ENCODE measurements around the gene PCSK6.

Gene PCSK6

DNA sequence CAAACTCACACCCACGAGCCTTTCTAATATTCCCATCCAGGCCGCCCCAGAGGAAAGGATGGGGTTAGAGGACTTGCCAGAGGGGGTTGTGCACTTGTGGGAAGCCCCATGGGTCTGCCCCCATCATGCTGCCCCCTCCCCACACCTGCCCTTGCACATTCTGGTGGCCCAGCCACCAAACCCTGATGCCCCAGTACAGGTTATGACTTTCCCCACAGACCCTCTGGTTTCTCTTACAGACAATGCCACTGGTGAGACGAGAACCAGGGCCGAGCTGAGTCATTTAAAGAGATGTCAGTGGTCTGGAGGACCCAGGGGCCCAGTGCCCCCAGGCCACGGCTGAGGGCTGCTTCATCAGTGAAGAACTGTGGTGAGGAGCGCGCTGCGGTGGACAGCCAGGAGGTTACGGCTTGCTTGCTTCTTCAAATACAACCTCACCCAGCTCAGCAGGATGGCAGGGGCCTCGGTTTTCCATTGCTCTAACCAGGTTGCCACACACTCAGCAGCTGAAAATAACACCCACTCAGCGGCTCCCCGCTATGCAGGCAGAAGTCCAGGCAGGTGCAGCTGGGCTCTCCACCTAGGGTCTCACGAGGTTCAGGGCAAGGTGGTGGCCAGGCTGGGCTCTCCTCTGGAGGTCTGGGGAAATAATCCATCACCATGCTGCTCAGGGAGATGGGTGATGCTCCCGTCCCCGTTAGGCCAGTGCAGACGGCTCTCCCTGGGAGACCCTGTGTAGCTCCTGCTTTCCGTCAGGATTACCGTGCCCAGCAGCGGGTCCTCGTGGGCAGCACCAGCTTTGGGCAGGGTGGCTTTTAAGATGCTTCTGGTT lies 180.7 kb downstream of the PCSK6 start:
- no peak for TF ChIP-seq GATA2 (IDR thresholded peaks at IDR 0.05; ENCODE audit: low read depth, low read length)
- no peak for TF ChIP-seq GATA3 (IDR thresholded peaks at IDR 0.05; ENCODE audit: low read depth, low read length)

GRCh38 chr15:101307897-101308603 lies 181.5 kb downstream of the PCSK6 start:
- TF ChIP-seq GATA3 (IDR thresholded peaks at IDR 0.05; ENCODE audit: low read depth, low read length) (no peak), GATA2 (IDR thresholded peaks at IDR 0.05; ENCODE audit: low read depth, low read length) (no peak)

GRCh38 chr15:101307048-101307896 lies 182.2 kb downstream of the PCSK6 start:
- no peak for TF ChIP-seq GATA3 (IDR thresholded peaks at IDR 0.05; ENCODE audit: low read depth, low read length)
- no peak for TF ChIP-seq GATA2 (IDR thresholded peaks at IDR 0.05; ENCODE audit: low read depth, low read length)

DNA sequence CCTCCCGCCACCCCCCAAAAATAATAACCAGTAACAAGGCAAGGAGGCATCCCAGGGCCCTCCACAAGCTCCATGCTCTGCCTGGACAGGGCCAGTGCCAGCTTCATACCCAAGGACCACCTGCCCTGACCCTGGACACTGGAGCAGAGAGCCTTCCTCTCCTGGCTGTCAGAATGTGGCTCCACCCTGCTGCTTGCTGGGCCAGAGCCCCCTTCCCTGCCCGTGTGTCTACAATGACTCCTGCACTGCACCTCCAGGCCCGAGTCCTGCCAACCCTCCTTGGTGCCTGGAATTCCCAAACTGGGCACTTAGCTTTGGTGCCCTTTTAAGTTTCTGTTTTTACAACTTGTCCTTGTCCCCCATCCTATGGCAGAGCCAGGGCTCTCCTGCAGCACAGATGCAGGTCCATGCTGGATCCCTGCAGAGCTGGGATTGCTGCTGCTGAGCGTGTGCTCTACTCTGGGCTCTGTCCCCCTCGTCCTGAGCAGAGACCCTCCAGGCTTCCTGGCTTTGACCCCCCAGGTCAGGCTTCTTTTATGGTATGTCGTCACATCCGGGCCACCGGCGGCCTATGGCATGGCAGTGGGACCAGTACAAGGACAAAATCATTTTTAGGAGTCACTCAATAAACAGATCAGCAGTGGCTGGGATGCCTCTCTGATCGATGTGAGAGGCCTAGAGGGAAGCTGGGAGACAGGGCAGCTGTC lies 183.0 kb downstream of the PCSK6 start:
- no peak for TF ChIP-seq GATA2 (IDR thresholded peaks at IDR 0.05; ENCODE audit: low read depth, low read length)
- no peak for TF ChIP-seq GATA3 (IDR thresholded peaks at IDR 0.05; ENCODE audit: low read depth, low read length)

GRCh38 chr15:101305820-101306255 lies 183.7 kb downstream of the PCSK6 start:
- TF ChIP-seq GATA3 (IDR thresholded peaks at IDR 0.05; ENCODE audit: low read depth, low read length): no peak
- TF ChIP-seq GATA2 (IDR thresholded peaks at IDR 0.05; ENCODE audit: low read depth, low read length): no peak

- TF ChIP-seq GATA3 (IDR thresholded peaks at IDR 0.05; ENCODE audit: low read depth, low read length): no peak
- TF ChIP-seq GATA2 (IDR thresholded peaks at IDR 0.05; ENCODE audit: low read depth, low read length): no peak
Measured at GRCh38 chr15:101303408-101303807, 186.1 kb downstream of the PCSK6 start.

DNA sequence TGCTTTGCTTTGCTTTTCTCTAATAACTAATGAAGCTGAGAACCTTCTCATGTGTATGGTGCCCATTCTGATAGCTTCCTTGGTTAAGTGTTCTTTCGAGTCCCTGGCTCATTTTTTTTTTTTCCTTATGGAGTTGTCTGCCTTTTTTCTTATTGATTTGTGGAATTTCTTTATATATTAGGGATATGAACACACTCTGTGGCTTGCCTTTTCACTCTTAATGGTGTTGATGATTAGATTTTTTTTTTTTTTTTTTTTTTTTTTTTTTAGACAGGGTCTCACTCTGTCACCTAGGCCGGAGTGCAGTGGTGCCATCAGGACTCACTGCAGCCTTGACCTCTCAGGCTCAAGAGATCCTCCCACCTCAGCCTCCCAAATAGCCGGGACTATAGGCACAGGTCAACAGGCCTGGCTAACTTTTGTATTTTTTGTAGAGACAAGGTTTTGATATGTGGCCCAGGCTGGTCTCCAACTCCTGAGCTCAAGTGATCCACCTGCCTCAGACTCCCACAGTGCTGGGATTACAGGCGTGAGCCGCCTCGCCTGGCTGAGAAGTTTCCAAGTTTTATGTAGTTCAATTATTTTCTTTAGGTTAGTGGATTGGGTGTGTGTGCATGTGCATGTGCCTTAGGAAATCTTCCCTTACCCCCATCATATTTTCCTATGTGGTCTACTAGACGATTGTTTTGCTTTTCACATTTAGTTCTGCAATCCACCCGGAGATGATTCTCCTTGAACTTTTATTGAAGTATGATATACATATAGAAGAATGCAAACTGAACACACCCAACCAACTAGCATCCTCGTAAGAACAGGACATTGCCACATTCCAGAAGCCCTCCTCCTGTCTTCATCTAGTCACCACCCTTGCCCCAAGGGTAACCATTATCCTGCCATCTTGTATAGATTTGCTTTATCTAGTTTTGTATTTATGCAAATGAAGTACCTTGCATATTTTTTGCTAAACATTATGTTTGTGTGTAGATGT lies 192.8 kb downstream of the PCSK6 start:
- no peak for TF ChIP-seq GATA2 (IDR thresholded peaks at IDR 0.05; ENCODE audit: low read depth, low read length)
- TF ChIP-seq GATA3 (IDR thresholded peaks at IDR 0.05; ENCODE audit: low read depth, low read length): no peak

GRCh38 chr15:101295607-101296161 lies 193.8 kb downstream of the PCSK6 start:
- TF ChIP-seq GATA3 (IDR thresholded peaks at IDR 0.05; ENCODE audit: low read depth, low read length) (no peak), GATA2 (IDR thresholded peaks at IDR 0.05; ENCODE audit: low read depth, low read length) (no peak)

DNA sequence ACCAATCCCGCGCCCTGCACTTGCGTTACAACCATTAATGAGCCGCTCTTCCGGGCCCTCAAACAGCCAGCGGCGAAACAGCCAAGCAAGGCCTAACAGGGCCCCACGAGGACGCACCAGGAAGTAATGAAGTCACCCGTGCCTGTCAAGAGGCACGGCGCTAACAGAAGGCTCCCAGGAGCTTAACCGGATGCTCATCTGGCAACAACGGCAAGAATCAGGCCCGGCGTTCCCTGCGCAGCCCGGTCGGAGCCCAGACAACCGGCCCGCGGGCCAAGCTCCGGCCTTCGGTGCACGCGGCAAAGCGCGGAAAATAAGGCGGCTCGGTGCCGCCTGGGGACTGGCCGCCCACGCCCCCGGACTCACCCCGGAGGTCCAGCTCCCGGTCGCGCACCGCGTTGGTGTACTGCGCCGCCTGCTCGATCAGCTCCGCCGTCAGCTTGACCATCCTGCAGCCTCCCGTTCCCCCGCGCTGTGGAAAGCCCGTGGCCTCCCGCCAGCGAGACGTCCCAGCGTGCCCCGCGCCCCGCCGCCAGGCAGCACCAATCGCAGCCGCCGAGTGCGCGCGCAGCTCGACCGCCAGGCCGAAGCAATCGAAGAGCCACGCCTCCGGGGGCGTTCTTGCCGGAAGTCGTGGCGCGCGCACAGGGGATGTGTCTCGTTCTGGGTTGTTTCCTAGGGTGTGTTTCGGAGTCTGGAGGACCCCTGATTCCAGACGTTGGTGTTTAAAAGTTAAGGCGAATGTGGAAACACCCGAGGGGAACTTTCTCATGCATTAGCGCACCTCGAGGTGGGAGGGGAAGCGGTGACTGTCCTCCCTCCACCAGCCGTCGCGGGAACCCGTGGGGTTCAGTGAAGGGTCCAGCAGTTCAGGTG lies 194.5 kb downstream of the PCSK6 start, which contains the start of gene SNRPA1:
SNRPA1 (minus strand) TSS at position 518 of the 876 bp plus-strand sequence; CDS start at position 448, 70 bp downstream.
- TF ChIP-seq GATA2 (IDR thresholded peaks at IDR 0.05; ENCODE audit: low read depth, low read length): peak; percentile 12; the same call in 1 of the 2 replicates
- no peak for TF ChIP-seq GATA3 (IDR thresholded peaks at IDR 0.05; ENCODE audit: low read depth, low read length)

GRCh38 chr15:101293122-101293521 lies 196.4 kb downstream of the PCSK6 start:
- TF ChIP-seq GATA3 (IDR thresholded peaks at IDR 0.05; ENCODE audit: low read depth, low read length) (no peak), GATA2 (IDR thresholded peaks at IDR 0.05; ENCODE audit: low read depth, low read length) (no peak)

- TF ChIP-seq GATA3 (IDR thresholded peaks at IDR 0.05; ENCODE audit: low read depth, low read length) (no peak), GATA2 (IDR thresholded peaks at IDR 0.05; ENCODE audit: low read depth, low read length) (no peak)
Measured at GRCh38 chr15:101288905-101289513, 200.5 kb downstream of the PCSK6 start.
